Activated CD8-positive, alpha-beta memory T cell treated with anti-CD3 and anti-CD28 coated beads for 4 hours (primary cell): ENCODE results near the gene DPP9.
"Not testable (repeated sequence)": the region's sequence is repeated elsewhere in the genome, so short reads cannot be mapped to it uniquely, and the experiment has no call there.

Source experiments
- DNase-seq, 2 donors: peaks; one replicate each; pipeline ENCODE4 v3.0.0-alpha.2; 2020; ENCODE audit warnings: low read depth in 2 of 2

Gene DPP9

GRCh38 chr19:4740092-4740491 is 16.4 kb upstream of the DPP9 start:
- DNase-seq: no peak

GRCh38 chr19:4738734-4739133 is 15.1 kb upstream of the DPP9 start:
- no peak for DNase-seq

GRCh38 chr19:4737955-4738600 is 14.4 kb upstream of the DPP9 start:
- DNase-seq: no peak

GRCh38 chr19:4733755-4734345 is 10.2 kb upstream of the DPP9 start:
- no peak for DNase-seq

GRCh38 chr19:4732680-4733114 is 9.1 kb upstream of the DPP9 start:
- DNase-seq: no peak

GRCh38 chr19:4730740-4731171 is 7.1 kb upstream of the DPP9 start:
- peak in 1 of 2 donors; percentile 17 for DNase-seq

- DNase-seq: no peak
Observed at GRCh38 chr19:4728871-4729270, 5.2 kb upstream of the DPP9 start.

- no peak for DNase-seq
Observed at GRCh38 chr19:4722671-4723594, 709 bp downstream of the DPP9 start.

GRCh38 chr19:4721196-4721595 is 2.4 kb downstream of the DPP9 start:
- no peak for DNase-seq

GRCh38 chr19:4720037-4720700 is 3.5 kb downstream of the DPP9 start:
- no peak for DNase-seq

- no peak for DNase-seq
Observed at GRCh38 chr19:4719499-4719866, 4.2 kb downstream of the DPP9 start.

GRCh38 chr19:4717966-4718701 is 5.5 kb downstream of the DPP9 start:
- no peak for DNase-seq

GRCh38 chr19:4717191-4717965 is 6.3 kb downstream of the DPP9 start:
- DNase-seq: no peak

GRCh38 chr19:4715529-4716221 is 8.0 kb downstream of the DPP9 start:
- DNase-seq: no peak

GRCh38 chr19:4715178-4715528 is 8.5 kb downstream of the DPP9 start:
- not testable (repeated sequence) for DNase-seq

- no peak for DNase-seq
Observed at GRCh38 chr19:4714016-4714415, 9.6 kb downstream of the DPP9 start.

- DNase-seq: no peak
Observed at GRCh38 chr19:4713384-4713951, 10.2 kb downstream of the DPP9 start.

- DNase-seq: no peak
Observed at GRCh38 chr19:4712771-4713170, 10.9 kb downstream of the DPP9 start.

- no peak for DNase-seq
Observed at GRCh38 chr19:4711211-4711610, 12.4 kb downstream of the DPP9 start.

- no peak for DNase-seq
Observed at GRCh38 chr19:4710281-4710600, 13.4 kb downstream of the DPP9 start.
